Measurements from ENCODE around the gene AEBP1. TPM values are rescaled to one million over a fixed set of nuclear protein-coding genes. Genes with fewer than 3 reads are reported as not detected.

Gene AEBP1
- total RNA-seq, 1 experiment from 2014 or later, result 30.1 TPM

DNA sequence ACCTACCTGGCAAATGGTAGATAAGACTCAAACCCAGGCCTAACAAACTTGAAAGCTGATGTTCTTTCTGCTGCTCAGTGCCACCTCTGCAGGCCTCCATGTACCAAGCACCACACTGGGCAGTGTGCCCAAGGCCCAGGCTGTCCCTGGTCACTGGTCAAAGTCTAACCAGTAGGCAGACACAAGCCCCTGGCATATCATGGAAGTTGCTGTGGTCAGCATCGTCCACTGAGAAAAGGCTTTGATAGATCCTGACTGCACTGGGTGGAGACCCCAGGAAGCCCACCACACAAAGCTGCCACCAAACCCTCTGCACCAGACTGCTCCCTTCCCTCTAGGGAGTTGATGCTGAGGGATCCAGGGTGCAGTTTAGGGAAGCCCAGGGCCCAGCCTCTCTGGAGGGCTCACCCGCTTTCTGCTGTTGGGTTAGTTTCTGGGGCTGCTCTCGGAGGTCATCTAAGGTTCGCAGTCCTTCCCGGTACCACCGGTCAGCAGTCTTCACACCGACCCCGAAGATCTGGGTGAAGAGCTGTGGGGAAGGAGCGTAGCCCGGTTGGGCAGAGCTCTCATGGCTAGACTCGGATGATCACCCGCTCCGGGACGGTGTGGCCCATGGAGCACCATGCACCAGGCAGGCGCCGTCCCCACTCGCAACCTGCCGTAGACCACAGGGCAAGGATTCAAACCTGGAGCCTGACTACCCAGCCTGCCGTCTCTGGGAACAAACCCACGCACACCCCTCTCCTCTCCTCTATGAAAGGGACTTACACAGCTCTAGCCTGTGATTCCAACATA is 27.8 kb upstream of the AEBP1 start:
- no TSS peak for BruUV-seq (replicated peaks)
- ChIA-PET CTCF (no interaction called here), POLR2A (ENCODE audit: low non-redundant PET) (no interaction called here)
- Histone ChIP-seq H3K4me1 (ENCODE audit: insufficient read depth, low read length, poor library complexity, severe bottlenecking) (peaks cover under 1% of the 10 kb centered on the region), H3K9me3 (ENCODE audit: low read depth, low read length, poor library complexity, severe bottlenecking) (no peaks in the 10 kb centered on the region), H3K27me3 (replicated peaks; ENCODE audit: insufficient read depth, low read depth, low read length, poor library complexity) (no peaks in the 10 kb centered on the region), H3K36me3 (ENCODE audit: insufficient read depth, low read length, poor library complexity, severe bottlenecking) (peaks cover 29% of the 10 kb centered on the region), H3K27ac (ENCODE audit: low read depth, low read length, poor library complexity, severe bottlenecking) (no peak overlapping the region), H3K4me3 (ENCODE audit: low read depth, low read length, poor library complexity, severe bottlenecking) (no peak overlapping the region)
- TF ChIP-seq EZH2 (IDR thresholded peaks at IDR 0.05; ENCODE audit: borderline replicate concordance, low read depth, low read length, poor library complexity, severe bottlenecking), result no peak
- TF ChIP-seq, protein P1, sequence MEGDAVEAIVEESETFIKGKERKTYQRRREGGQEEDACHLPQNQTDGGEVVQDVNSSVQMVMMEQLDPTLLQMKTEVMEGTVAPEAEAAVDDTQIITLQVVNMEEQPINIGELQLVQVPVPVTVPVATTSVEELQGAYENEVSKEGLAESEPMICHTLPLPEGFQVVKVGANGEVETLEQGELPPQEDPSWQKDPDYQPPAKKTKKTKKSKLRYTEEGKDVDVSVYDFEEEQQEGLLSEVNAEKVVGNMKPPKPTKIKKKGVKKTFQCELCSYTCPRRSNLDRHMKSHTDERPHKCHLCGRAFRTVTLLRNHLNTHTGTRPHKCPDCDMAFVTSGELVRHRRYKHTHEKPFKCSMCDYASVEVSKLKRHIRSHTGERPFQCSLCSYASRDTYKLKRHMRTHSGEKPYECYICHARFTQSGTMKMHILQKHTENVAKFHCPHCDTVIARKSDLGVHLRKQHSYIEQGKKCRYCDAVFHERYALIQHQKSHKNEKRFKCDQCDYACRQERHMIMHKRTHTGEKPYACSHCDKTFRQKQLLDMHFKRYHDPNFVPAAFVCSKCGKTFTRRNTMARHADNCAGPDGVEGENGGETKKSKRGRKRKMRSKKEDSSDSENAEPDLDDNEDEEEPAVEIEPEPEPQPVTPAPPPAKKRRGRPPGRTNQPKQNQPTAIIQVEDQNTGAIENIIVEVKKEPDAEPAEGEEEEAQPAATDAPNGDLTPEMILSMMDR (conservative IDR thresholded peaks at IDR 0.05; ENCODE audit: low read depth, low read length), result no peak
- intact Hi-C loops (cut with micrococcal nuclease; ENCODE audit: unreplicated experiment), result no loop called here
- no peak for DNase-seq (ENCODE audit: low spot score)

DNA sequence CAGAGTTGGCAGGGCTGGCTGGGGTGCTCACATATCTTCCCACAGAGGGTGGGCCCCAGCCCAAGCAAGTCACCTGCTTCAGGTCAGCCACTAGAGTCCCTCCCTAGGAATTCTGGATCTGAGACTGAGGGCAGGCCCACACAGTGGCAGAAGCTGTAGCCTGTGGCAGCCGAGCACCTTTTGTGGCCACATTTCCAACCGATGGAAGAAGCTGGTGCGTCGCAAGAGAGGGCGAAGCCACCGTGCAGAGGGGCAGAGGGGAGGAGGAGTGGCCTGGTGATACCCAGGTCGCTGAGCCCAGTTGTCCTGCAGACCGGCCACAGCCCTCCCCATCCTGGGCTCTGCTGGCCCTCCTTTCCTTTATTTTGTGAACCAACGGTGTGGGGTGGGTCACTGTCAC is 27.1 kb upstream of the AEBP1 start:
- intact Hi-C loops (cut with micrococcal nuclease; ENCODE audit: unreplicated experiment), result no loop called here
- Histone ChIP-seq H3K4me1 (ENCODE audit: insufficient read depth, low read length, poor library complexity, severe bottlenecking) (peaks cover 4% of the 10 kb centered on the region), H3K9me3 (ENCODE audit: low read depth, low read length, poor library complexity, severe bottlenecking) (no peaks in the 10 kb centered on the region), H3K36me3 (ENCODE audit: insufficient read depth, low read length, poor library complexity, severe bottlenecking) (peaks cover 29% of the 10 kb centered on the region), H3K4me3 (ENCODE audit: low read depth, low read length, poor library complexity, severe bottlenecking) (no peak overlapping the region), H3K27ac (ENCODE audit: low read depth, low read length, poor library complexity, severe bottlenecking) (no peak overlapping the region), H3K27me3 (replicated peaks; ENCODE audit: insufficient read depth, low read depth, low read length, poor library complexity) (no peaks in the 10 kb centered on the region)
- BruUV-seq (replicated peaks), result no TSS peak
- POLR2A ChIA-PET (ENCODE audit: low non-redundant PET), result no interaction called here
- CTCF ChIA-PET, result no interaction called here
- TF ChIP-seq, protein P1 (conservative IDR thresholded peaks at IDR 0.05; ENCODE audit: low read depth, low read length), result no peak
- TF ChIP-seq EZH2 (IDR thresholded peaks at IDR 0.05; ENCODE audit: borderline replicate concordance, low read depth, low read length, poor library complexity, severe bottlenecking), result no peak
- DNase-seq (ENCODE audit: low spot score), result no peak

DNA sequence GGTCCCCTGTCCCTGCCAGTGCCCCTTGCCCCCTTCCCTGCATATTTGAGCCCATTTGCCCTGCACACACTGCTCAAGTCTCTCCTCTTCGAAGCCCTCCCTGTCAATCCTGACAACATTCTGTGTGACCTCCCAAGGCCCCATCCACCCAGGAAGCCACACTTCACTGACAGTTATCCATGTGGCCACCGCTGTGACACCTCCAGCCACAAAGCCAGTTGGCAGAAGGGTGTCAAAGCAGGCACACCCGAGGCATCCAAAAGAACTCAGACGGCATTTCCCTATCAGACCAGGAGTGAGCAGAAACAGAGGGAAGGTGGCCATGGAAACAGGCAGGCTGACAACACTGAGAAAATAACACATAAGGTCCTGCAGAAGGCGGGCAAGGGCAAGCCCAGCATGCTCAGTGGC is 26.5 kb upstream of the AEBP1 start:
- no peak overlapping the region for H3K27ac ChIP-seq (ENCODE audit: low read depth, low read length, poor library complexity, severe bottlenecking)
- H3K4me3 ChIP-seq (ENCODE audit: low read depth, low read length, poor library complexity, severe bottlenecking), result no peak overlapping the region
- DNase-seq (ENCODE audit: low spot score), result no peak
- H3K36me3 ChIP-seq (ENCODE audit: insufficient read depth, low read length, poor library complexity, severe bottlenecking), result peaks cover 29% of the 10 kb centered on the region
- POLR2A ChIA-PET (ENCODE audit: low non-redundant PET), result no interaction called here
- H3K27me3 ChIP-seq (replicated peaks; ENCODE audit: insufficient read depth, low read depth, low read length, poor library complexity), result no peaks in the 10 kb centered on the region
- H3K9me3 ChIP-seq (ENCODE audit: low read depth, low read length, poor library complexity, severe bottlenecking), result no peaks in the 10 kb centered on the region
- CTCF ChIA-PET, result no interaction called here
- no peak for TF ChIP-seq EZH2 (IDR thresholded peaks at IDR 0.05; ENCODE audit: borderline replicate concordance, low read depth, low read length, poor library complexity, severe bottlenecking)
- TF ChIP-seq, protein P1 (conservative IDR thresholded peaks at IDR 0.05; ENCODE audit: low read depth, low read length), result no peak
- BruUV-seq (replicated peaks), result no TSS peak
- intact Hi-C loops (cut with micrococcal nuclease; ENCODE audit: unreplicated experiment), result no loop called here
- peaks cover 4% of the 10 kb centered on the region for H3K4me1 ChIP-seq (ENCODE audit: insufficient read depth, low read length, poor library complexity, severe bottlenecking)

Data from A673 (cell line).